ENCODE measurements around the gene LCMT2.

The LCMT2 gene, protein sequence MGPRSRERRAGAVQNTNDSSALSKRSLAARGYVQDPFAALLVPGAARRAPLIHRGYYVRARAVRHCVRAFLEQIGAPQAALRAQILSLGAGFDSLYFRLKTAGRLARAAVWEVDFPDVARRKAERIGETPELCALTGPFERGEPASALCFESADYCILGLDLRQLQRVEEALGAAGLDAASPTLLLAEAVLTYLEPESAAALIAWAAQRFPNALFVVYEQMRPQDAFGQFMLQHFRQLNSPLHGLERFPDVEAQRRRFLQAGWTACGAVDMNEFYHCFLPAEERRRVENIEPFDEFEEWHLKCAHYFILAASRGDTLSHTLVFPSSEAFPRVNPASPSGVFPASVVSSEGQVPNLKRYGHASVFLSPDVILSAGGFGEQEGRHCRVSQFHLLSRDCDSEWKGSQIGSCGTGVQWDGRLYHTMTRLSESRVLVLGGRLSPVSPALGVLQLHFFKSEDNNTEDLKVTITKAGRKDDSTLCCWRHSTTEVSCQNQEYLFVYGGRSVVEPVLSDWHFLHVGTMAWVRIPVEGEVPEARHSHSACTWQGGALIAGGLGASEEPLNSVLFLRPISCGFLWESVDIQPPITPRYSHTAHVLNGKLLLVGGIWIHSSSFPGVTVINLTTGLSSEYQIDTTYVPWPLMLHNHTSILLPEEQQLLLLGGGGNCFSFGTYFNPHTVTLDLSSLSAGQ

DNA sequence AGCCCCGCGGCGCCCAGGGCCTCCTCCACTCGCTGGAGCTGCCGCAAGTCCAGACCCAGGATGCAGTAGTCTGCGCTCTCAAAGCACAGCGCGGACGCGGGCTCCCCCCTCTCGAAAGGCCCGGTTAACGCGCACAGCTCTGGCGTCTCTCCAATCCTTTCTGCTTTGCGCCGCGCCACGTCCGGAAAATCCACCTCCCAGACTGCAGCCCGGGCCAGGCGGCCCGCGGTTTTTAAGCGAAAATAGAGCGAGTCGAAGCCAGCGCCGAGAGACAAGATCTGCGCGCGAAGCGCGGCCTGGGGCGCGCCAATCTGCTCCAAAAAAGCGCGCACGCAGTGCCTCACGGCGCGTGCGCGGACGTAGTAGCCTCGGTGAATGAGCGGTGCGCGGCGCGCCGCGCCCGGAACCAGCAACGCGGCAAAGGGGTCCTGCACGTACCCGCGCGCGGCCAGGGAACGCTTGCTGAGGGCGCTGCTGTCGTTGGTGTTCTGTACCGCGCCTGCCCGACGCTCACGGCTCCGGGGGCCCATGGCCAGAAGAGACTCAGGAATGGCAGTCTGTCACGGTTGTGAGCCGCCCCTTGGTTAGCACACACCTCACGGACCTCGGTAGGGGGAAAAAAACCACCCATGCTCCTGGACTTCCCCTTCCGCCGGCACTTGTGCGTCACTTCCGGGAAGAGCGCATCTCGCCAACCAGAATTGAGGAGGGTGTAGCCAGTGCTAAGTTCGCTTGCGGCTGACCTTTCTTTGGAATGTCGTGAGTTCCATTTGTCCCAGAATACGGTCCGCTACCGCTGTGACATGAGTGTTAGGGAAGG lies at the start of gene LCMT2:
Gene LCMT2 (minus strand): TSS at position 614 of the 820 bp plus-strand sequence. CDS start 84 bp downstream, at position 530.
- peak; percentile 88 to 89 for DNase-seq

DNA sequence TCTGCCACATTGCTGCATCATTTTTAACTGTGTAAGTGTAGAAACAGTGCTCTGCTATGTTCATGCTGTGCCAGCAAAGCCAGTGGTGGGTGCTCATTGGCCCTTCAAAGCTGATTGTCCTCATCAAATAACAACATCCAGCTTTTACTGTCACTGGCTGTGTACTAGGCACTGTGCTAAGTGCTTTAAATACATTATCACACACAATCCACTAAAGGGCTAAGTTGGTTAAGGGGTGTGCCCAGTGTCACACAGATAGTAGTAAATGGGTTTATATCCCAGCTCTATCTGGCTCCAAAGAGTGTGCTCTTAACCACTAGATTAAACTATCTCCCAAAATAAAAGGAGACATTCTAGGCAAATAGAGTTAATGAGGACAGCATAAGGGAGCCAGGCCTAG lies 48.2 kb upstream of the LCMT2 start:
- DNase-seq, result no peak

DNA sequence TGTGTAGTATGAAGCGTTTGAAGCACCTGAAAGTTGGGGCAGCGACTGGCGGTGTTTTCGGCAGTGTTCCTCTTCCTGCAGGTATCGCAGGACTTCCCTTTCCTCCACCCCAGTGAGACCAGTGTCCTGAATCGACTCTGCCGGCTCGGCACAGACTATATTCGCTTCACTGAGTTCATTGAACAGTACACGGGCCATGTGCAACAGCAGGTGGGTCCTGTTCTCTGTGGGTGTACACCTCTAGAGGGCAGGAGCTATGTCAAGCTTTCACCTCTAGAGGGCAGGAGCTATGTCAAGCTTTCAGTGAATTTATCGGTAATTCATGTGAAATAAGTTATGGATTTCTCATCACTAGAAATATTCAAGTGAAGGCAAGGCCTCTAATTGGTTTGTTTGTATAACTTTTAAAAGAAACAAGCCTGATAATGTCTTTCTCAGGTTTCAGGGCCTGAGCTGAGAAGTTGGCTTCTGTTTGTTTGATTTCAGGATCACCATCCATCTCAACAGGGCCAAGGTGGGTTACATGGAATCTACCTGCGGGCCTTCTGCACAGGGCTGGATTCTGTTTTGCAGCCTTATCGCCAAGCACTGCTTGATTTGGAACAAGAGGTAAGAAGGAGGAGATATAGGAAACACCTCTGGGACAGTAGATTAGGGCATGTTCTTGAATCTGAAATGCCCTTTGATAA lies 45.8 kb upstream of the LCMT2 start:
- peak; percentile 8 to 27 for DNase-seq

DNA sequence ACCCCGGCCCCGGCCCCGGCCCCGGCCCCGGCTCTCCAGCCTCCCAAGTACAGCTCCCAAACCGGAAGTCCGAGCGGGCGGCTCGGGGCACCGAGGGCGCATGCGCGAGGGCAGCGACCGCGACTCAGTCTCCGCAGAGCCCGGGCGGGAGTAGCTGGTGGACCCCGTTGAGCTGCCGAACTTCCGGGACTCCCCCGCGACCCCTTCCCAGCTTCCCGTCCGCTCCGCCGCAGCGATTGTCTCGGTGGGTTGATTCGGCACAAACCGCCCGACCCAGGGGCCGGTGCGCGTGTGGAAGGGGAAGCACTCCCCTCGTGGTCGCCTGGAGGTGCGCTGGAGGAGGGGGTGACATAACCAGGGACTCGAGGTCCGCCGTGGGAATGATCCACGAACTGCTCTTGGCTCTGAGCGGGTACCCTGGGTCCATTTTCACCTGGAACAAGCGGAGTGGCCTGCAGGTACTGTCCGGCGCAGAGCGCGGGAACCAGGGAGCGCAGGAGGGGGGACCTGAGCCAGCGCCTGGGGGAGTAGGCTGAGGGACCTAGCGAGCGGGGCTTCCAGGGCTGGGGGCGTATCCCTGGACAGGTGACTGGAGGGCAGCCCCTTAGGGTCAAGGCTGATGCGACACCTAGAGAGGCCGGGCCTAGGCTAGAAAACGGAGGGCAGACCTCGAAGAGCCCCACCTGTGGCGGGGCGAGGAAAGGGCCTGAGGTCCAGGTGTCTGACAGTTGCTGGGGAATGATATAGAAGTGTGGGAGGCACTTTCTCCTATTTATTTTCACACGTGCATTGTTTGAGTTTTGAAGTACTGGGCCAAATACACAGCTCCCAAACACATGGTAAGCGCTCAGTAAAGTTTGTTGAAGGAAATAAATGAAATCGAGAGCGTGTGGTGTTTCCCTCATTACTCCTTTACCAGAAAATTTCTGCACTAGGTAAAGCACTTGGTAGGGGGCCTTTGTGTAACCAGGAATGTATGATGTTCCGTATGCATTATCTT lies 40.9 kb upstream of the LCMT2 start, which contains the start of the genes TUBGCP4 and ZSCAN29:
Gene TUBGCP4 (plus strand): TSS at position 127 of the 1,000 bp plus-strand sequence. CDS start 254 bp downstream, at position 381.
Gene ZSCAN29 (minus strand): TSS at position 69 of the 1,000 bp plus-strand sequence. CDS start 1,130 bp downstream, outside the sequence.
- DNase-seq, result peak; percentile 51

DNA sequence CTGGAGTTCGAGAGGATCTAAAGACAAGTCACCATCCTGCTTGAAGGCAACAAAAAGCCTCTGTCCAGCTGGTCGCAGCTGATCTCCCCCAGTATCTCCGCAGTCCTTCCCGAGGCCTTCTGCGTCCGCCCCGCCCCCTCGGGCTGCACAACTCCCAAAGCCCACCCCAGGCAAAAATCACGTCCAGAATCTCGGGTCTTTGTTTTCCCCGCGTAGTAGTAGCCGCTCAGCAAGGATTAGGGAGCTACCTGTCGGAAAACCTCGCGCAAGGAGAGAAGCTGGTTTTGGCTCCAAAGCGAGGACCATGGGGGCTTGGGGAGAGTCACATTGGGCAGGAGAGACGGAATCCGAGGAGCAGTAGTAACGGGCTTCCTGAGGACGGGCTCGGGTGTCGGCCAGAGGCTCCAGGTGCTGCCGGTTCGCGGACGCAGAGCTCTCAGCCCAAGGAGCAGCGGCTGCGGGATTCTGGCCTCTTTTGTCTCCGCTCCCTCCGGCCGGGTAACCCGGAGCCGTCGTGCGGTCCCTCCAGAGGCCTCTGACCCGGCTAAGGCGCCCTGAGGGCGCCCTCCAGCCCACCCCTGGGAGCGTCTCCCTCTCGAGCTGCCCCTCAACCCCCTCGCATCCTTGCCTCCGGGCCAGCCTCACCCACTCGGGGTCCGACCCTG lies 40.1 kb upstream of the LCMT2 start:
- DNase-seq, result no peak

DNA sequence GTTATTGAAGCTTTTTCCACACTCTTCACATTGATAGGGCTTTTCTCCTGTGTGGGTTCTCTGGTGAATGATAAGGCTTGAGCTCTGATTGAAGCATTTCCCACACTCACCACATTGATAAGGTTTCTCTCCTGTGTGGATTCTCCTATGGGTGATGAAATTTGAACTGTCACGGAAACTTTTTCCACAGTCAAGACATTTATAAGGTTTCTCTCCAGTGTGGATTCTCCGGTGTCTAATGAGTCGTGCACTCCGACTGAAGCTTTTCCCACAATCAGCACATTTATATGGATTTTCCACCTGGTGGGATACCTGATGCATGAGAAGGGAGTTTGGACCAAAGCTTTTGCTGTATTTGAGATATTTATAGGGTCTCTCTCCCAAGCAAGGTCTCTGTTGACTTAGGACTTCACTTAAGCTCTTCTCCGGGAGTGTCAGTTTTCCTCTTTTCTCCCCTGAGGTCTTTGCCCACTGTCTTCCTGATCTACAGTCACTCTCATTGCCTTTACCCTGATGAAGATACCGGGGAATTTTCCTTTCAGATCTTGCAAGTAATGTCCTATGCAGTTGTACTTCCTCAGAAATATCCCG lies 31.0 kb upstream of the LCMT2 start:
- no peak for DNase-seq

DNA sequence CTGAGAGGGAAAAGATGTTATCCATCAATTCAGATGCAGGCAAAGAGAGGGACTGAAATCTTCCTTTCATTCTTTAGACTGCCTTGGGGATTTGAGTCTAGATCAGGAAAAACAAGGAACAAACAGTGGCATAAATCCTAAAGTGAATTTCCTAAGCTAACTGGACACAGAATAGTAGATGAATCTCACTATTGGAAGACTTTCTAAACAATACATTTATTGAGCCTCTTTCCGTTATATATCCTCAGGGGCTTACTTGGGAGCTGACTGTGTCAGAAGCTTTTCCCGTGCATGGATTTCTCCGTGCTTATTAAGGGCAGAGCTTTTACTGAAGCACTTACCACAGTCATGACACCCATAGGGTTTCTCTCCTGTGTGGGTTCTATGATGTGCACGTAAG lies 30.4 kb upstream of the LCMT2 start:
- no peak for DNase-seq

DNA sequence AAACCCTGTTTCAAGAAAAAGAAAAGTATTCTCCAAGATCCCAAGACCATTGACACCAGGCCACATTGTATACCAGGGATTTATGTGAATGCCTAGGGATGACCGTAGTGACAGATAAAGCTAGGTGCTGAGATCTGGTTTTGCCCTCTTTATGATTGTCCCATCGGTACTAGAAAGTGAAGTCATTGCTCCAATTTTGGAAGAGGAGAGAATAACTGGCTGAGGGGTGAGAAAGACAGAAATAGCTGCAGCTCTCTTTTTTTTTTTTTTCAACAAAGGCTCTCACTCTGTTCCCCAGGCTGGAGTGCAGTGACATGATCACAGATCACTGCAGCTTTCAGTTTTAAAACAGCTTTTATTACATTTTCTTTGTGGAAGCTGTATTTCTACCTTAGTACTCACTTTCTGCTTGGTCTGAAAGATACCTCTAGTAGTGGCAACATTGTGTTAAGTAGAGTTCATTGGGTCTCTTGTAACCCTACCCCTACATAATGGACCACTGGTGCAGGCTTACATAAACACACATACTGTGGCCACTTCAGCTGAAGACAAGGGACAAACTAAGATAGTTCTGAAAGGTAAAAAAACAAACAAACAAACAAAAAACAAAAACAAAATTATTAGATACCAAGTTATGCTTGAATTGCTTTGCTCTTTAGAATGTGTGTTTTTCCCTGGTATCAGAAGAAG lies 22.5 kb upstream of the LCMT2 start:
- no peak for DNase-seq

DNA sequence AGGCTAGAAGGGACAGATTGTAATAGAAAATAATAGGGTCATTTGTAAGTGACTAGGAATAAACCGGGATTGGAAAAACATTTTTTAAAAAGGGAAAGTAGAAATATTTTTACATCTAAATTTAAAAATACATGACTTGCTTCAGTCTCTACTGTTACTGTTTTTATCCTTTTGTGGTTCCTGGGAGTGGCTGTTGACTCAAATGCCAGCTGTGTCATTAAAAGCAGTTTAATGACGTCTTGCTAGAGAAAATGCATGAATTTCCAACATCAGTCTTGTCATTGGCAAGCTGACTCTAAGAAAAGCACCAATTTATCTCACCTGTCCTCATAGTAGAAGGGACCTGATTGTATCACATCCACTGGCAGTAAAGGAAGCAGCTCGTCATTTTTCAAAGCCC lies 16.7 kb upstream of the LCMT2 start:
- no peak for DNase-seq

DNA sequence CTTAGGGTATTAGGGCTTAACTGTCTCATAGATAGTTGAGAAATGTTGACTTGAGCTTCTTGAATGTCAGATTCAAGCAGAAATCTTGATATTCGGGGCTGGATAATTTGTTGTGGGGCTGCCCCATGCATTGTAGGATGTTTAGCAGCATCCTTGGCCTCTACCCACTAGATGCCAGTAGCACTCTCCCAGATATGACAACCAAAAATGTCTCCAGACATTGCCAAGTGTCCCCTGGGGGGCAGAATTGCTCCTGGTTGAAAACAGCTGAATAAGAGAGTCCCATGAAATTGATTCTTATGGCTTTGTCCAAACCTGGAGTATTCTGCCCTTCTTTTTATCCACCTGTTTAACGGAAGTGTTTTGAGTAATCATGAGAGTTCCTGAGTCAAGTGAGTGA lies 15.9 kb upstream of the LCMT2 start:
- DNase-seq, result no peak

DNA sequence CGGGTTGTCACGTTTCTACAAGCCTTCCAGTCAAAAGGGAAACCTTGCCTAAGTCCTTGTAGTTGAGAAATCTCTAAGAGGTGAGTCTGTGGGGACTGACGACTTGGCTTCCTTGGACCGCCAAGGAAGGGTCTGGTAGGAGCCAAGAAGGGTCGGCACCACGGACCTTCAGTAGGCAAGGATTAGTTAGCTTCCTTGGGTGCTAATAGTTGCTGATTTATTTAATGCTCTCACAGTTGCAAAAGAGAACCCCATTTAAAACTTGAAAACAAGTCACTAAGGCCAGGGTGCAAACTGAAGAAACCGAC lies 361 bp upstream of the LCMT2 start:
- no peak for DNase-seq

DNA sequence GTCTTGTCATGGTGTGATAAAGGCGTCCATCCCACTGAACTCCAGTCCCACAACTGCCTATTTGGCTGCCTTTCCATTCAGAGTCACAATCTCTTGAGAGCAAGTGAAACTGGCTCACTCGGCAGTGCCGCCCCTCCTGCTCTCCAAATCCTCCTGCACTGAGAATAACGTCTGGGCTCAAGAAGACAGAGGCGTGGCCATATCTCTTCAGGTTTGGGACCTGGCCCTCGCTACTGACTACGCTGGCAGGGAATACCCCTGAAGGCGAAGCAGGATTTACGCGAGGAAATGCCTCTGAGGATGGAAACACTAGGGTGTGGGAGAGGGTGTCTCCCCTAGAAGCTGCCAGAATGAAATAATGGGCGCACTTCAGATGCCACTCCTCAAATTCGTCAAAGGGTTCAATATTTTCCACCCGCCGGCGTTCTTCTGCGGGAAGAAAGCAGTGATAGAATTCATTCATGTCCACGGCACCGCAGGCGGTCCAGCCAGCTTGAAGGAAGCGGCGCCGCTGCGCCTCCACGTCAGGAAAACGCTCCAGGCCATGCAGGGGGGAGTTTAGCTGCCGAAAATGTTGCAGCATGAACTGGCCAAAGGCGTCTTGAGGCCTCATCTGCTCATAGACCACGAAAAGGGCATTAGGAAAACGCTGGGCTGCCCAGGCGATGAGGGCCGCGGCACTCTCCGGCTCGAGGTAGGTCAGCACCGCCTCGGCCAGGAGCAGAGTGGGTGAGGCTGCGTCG lies 985 bp downstream of the LCMT2 start:
- DNase-seq, result no peak

DNA sequence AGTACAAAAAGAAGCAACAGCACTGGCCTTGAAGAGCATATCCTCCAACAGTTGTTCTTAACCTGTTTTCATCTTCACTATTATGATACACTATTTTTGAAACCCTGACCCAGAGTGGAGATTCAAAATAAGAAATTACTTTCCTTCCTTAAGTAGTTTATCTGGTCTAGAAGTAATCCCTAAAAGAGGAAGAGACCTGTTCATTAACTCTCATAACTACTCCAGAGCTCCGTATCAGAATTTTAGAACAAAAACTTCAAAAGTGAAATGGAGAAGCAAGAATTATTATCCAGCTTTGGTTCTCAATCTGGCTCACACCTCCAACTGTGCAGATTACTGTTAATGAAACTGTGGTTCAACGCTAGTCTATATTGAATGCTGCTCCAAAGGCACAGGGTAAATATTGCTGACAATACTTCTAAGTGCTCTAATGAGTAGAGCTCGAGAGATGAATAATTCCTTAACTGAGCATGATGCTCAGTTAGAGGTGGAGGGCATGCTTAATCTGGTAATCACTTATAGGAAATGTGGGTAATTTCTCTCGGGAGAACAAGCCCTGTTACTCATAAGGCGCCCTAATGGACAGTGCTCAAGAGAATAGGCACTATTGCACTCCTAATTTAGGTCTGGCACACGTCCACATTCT lies 5.2 kb downstream of the LCMT2 start:
- DNase-seq, result no peak

DNA sequence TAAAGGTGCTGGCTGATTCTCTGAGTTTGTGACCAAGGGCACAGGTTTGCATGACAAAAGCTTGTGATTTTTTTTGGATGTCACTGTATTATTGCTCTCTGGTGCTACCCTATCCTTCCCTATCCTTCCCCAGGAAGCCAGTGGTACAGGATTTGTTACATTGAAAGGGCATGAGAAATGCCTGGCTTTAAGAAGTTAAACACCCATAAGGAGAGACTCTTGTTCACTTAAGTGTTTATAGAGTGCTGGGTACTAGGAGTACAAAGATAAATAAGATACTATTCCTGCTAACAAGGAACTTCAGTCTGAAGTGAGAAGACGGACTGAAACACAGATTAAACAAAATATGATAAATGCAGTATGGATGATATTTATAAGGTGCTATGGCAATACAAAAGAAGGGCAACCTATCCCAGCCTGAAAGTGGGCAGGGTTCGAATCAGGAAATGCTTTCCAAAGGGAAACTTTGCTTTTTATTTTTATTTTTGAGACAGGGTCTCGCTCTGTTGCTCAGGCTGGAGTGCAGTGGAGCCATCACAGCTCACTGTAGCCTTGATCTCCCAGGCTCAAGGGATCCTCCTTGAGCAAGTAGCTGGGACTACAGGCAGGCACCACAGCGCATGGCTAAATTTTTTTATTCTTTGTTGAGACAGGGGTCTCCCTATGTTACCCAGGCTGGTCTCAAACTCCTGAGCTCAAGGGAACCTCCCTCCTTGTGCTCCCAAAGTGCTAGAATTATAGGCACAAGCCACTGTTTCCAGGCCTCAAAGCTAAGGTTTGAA lies 11.2 kb downstream of the LCMT2 start:
- no peak for DNase-seq

DNA sequence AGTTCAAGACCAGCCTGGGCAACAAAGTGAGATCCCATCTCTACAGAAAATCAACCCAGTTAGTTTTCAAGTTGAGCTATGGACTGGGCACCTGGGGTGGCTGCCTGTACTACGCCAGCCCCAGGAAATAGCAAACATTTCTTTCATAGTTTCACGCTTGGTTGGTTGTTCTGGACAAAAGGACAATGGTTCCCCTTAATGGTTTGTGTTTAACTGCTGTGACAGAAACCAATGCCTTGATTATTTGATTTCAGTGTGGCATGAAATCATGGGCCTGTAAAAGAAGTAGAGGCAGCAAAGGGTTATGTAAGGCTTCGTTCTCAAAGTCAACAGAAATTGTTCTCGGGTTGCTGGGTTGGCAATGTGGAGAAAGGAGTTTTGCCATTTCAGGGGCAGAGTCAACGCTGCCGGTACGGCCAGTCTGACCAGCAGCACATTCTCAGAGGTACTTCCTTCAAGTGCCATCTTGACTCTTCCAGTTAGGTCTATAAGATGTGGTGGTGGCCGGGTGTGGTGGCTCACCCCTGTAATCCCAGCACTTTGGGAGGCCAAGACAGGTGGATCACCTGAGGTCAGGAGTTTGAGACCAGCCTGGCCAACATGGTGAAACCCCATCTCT lies 12.7 kb downstream of the LCMT2 start:
- DNase-seq, result no peak

DNA sequence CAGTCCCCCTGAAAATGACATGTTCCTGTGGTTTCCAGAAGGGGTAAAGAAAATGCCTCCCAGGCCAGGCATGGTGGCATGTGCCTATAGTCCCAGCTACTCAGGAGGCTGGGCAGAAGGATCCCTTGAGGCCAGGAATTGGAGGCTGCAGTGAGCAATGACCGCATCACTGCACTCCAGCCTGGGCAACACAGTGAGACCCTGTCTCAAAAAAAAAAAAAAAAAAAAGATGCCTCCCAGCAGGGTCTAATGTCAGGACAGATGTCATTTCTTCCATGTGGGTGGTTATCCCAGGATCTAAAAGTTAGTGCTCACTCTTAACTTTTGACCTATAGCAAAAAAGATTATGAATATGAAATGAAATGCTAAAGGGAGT lies 13.4 kb downstream of the LCMT2 start:
- no peak for DNase-seq

All from AML-193 (cell line).